Measurements from ENCODE around the gene NUDC.

Gene NUDC

GRCh38 chr1:26912147-26912490, 9.4 kb upstream of the NUDC start:
- no peaks in the 10 kb centered on the region for H3K9me2 ChIP-seq (replicated peaks; ENCODE audit: low read depth, low read length)
- H3K4me1 ChIP-seq (ENCODE audit: insufficient read depth, low read length, poor library complexity, severe bottlenecking) = no peaks in the 10 kb centered on the region
- H3K4me3 ChIP-seq (ENCODE audit: low read length, poor library complexity, severe bottlenecking) = no peak overlapping the region
- no peak overlapping the region for H3K4me2 ChIP-seq (ENCODE audit: low read depth, low read length, poor library complexity, severe bottlenecking)
- H3K9me3 ChIP-seq (ENCODE audit: insufficient read depth, low read depth, low read length) = no peaks in the 10 kb centered on the region
- no peak overlapping the region for H3K9ac ChIP-seq (ENCODE audit: low read depth, low read length, poor library complexity, severe bottlenecking)
- H3K27me3 ChIP-seq (ENCODE audit: insufficient read depth, low read length, poor library complexity, severe bottlenecking) = no peaks in the 10 kb centered on the region
- H2AFZ ChIP-seq (ENCODE audit: low read length) = no peak overlapping the region
- H3F3A ChIP-seq (ENCODE audit: low read depth) = no peaks in the 10 kb centered on the region
- no peaks in the 10 kb centered on the region for H3K79me2 ChIP-seq (ENCODE audit: insufficient read depth, low read length)
- no peaks in the 10 kb centered on the region for H4K20me1 ChIP-seq (ENCODE audit: insufficient read depth, low read length, poor library complexity, severe bottlenecking)
- H3K36me3 ChIP-seq (ENCODE audit: insufficient read depth, low read length) = no peaks in the 10 kb centered on the region
- no peak for TF ChIP-seq CTCF (conservative IDR thresholded peaks at IDR 0.05; ENCODE audit: low read length)
- TF ChIP-seq EZH2phosphoT487 (IDR thresholded peaks at IDR 0.05; ENCODE audit: borderline replicate concordance) = no peak

GRCh38 chr1:26913389-26913753, 8.2 kb upstream of the NUDC start:
- Histone ChIP-seq H3K79me2 (ENCODE audit: insufficient read depth, low read length) (no peaks in the 10 kb centered on the region), H3K27me3 (ENCODE audit: insufficient read depth, low read length, poor library complexity, severe bottlenecking) (no peaks in the 10 kb centered on the region), H3K4me2 (ENCODE audit: low read depth, low read length, poor library complexity, severe bottlenecking) (no peak overlapping the region), H4K20me1 (ENCODE audit: insufficient read depth, low read length, poor library complexity, severe bottlenecking) (no peaks in the 10 kb centered on the region), H3K4me3 (ENCODE audit: low read length, poor library complexity, severe bottlenecking) (no peak overlapping the region), H3K36me3 (ENCODE audit: insufficient read depth, low read length) (no peaks in the 10 kb centered on the region), H3K9ac (ENCODE audit: low read depth, low read length, poor library complexity, severe bottlenecking) (no peak overlapping the region), H3K9me3 (ENCODE audit: insufficient read depth, low read depth, low read length) (no peaks in the 10 kb centered on the region), H3K9me2 (replicated peaks; ENCODE audit: low read depth, low read length) (no peaks in the 10 kb centered on the region), H2AFZ (ENCODE audit: low read length) (no peak overlapping the region), H3F3A (ENCODE audit: low read depth) (no peaks in the 10 kb centered on the region), H3K4me1 (ENCODE audit: insufficient read depth, low read length, poor library complexity, severe bottlenecking) (no peaks in the 10 kb centered on the region)
- TF ChIP-seq EZH2phosphoT487 (IDR thresholded peaks at IDR 0.05; ENCODE audit: borderline replicate concordance) (no peak), CTCF (conservative IDR thresholded peaks at IDR 0.05; ENCODE audit: low read length) (no peak)

DNA sequence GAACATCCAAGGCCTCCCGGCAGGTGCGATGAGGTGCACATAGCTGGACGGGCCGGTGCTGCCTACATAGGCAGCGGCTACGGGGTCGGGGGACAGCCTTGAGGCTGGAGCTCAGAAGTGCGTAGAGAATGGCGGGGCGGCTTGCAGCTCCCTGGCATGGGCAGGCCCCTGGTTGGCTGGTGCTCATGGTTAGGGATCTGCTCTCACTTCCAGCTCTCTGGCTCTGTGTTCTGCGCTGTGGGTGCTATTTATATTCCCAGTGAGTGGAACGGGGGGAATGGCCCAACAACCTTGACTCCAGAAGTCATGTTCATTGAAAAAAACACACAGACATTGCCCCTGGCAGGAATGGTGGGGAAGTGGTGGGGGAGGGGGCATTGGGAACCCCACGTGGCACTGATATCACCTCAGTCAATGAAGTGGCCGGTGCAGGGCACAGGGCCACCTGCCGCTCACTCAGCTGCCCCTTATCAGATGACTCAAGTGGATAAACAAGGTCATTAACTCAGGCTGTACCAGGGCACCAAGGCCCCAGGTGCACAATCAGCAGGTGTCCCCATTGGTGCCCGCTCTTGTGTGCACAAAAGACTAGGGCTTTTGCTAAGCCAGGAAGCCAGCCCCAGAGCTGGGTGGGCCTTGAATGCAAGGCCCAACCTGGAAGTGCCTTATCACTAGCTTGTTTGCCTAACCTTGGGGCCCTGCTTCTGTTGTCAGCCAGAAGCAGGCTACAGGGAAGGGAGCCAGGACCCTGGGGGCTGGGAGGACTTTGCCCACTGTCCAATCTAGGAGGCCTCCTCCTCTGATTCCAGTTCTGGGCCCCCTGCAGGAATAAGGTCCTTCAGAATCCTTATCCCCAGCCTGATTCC, 7.6 kb upstream of the NUDC start, which contains the start of gene NR0B2:
Gene NR0B2, minus strand, starts transcription at position 222 of the 866 bp plus-strand sequence. Its CDS starts 35 bp downstream, at position 187.
- Histone ChIP-seq H3F3A (ENCODE audit: low read depth) (no peaks in the 10 kb centered on the region), H3K9me2 (replicated peaks; ENCODE audit: low read depth, low read length) (no peaks in the 10 kb centered on the region), H3K4me1 (ENCODE audit: insufficient read depth, low read length, poor library complexity, severe bottlenecking) (no peaks in the 10 kb centered on the region), H3K79me2 (ENCODE audit: insufficient read depth, low read length) (no peaks in the 10 kb centered on the region), H3K27me3 (ENCODE audit: insufficient read depth, low read length, poor library complexity, severe bottlenecking) (no peaks in the 10 kb centered on the region), H3K9me3 (ENCODE audit: insufficient read depth, low read depth, low read length) (no peaks in the 10 kb centered on the region), H2AFZ (ENCODE audit: low read length) (no peak within 1 kb of the TSS), H4K20me1 (ENCODE audit: insufficient read depth, low read length, poor library complexity, severe bottlenecking) (no peaks in the 10 kb centered on the region), H3K4me3 (ENCODE audit: low read length, poor library complexity, severe bottlenecking) (no peak within 1 kb of the TSS), H3K36me3 (ENCODE audit: insufficient read depth, low read length) (no peaks in the 10 kb centered on the region), H3K4me2 (ENCODE audit: low read depth, low read length, poor library complexity, severe bottlenecking) (no peak within 1 kb of the TSS), H3K9ac (ENCODE audit: low read depth, low read length, poor library complexity, severe bottlenecking) (no peak within 1 kb of the TSS)
- TF ChIP-seq CTCF (conservative IDR thresholded peaks at IDR 0.05; ENCODE audit: low read length) = no peak
- no peak for TF ChIP-seq EZH2phosphoT487 (IDR thresholded peaks at IDR 0.05; ENCODE audit: borderline replicate concordance)
